Measurements from ENCODE around the gene TRAP1. TPM values are rescaled to one million over a fixed set of nuclear protein-coding genes. Genes with fewer than 3 reads are reported as not detected.

TRAP1 gene
- polyA plus RNA-seq, 2 donors: 46.8 to 87.9 TPM

GRCh38 chr16:3687792-3688191 lies 29.5 kb downstream of the TRAP1 start:
- WGBS, 2 donors: 89 to 96% methylated on average over 9 of the region's 9 CpGs

GRCh38 chr16:3687021-3687420 lies 30.3 kb downstream of the TRAP1 start:
- Histone ChIP-seq H3K4me3 (ENCODE audit: low read depth in 1 of 2, low read length in 2 of 2) (no peak overlapping the region), H3K9me3 (ENCODE audit: control insufficient read depth in 2 of 2, insufficient read depth in 1 of 2, low read depth in 1 of 2, low read length in 1 of 2) (no peaks in the 10 kb centered on the region), H3K27ac (ENCODE audit: low read depth in 2 of 2, low read length in 1 of 2) (no peak overlapping the region), H3K4me1 (ENCODE audit: control insufficient read depth in 2 of 2, insufficient read depth in 2 of 2, low read length in 1 of 2) (peaks cover 3% of the 10 kb centered on the region in 2 donors), H3K27me3 (ENCODE audit: control insufficient read depth in 1 of 2, insufficient read depth in 2 of 2, low read length in 2 of 2) (no peaks in the 10 kb centered on the region), H3K36me3 (ENCODE audit: control insufficient read depth in 2 of 2, insufficient read depth in 2 of 2, low read length in 1 of 2) (peaks cover 6 to 15% of the 10 kb centered on the region in 2 donors)
- WGBS, 2 donors: 77 to 87% methylated on average over 7 of the region's 7 CpGs

More at GRCh38 chr16:3687792-3688191, 29.5 kb downstream of the TRAP1 start:
- no peaks in the 10 kb centered on the region for H3K27me3 ChIP-seq (ENCODE audit: control insufficient read depth in 1 of 2, insufficient read depth in 2 of 2, low read length in 2 of 2)
- H3K27ac ChIP-seq (ENCODE audit: low read depth in 2 of 2, low read length in 1 of 2): no peak overlapping the region
- no peaks in the 10 kb centered on the region for H3K9me3 ChIP-seq (ENCODE audit: control insufficient read depth in 2 of 2, insufficient read depth in 1 of 2, low read depth in 1 of 2, low read length in 1 of 2)
- H3K4me1 ChIP-seq (ENCODE audit: control insufficient read depth in 2 of 2, insufficient read depth in 2 of 2, low read length in 1 of 2): peaks cover 3% of the 10 kb centered on the region in 2 donors
- H3K36me3 ChIP-seq (ENCODE audit: control insufficient read depth in 2 of 2, insufficient read depth in 2 of 2, low read length in 1 of 2): peaks cover 6 to 15% of the 10 kb centered on the region in 2 donors
- no peak overlapping the region for H3K4me3 ChIP-seq (ENCODE audit: low read depth in 1 of 2, low read length in 2 of 2)

GRCh38 chr16:3681206-3681605 lies 36.1 kb downstream of the TRAP1 start:
- Histone ChIP-seq H3K27me3 (ENCODE audit: control insufficient read depth in 1 of 2, insufficient read depth in 2 of 2, low read length in 2 of 2) (no peaks in the 10 kb centered on the region), H3K9me3 (ENCODE audit: control insufficient read depth in 2 of 2, insufficient read depth in 1 of 2, low read depth in 1 of 2, low read length in 1 of 2) (no peaks in the 10 kb centered on the region), H3K4me1 (ENCODE audit: control insufficient read depth in 2 of 2, insufficient read depth in 2 of 2, low read length in 1 of 2) (no peaks in the 10 kb centered on the region), H3K27ac (ENCODE audit: low read depth in 2 of 2, low read length in 1 of 2) (no peak overlapping the region), H3K36me3 (ENCODE audit: control insufficient read depth in 2 of 2, insufficient read depth in 2 of 2, low read length in 1 of 2) (peaks cover 12 to 43% of the 10 kb centered on the region in 2 donors), H3K4me3 (ENCODE audit: low read depth in 1 of 2, low read length in 2 of 2) (no peak overlapping the region)
- 76 to 90% methylated on average over 3 of the region's 3 CpGs for WGBS, 2 donors

GRCh38 chr16:3677994-3678393 lies 39.3 kb downstream of the TRAP1 start:
- H3K27me3 ChIP-seq (ENCODE audit: control insufficient read depth in 1 of 2, insufficient read depth in 2 of 2, low read length in 2 of 2): no peaks in the 10 kb centered on the region
- peaks cover 6 to 58% of the 10 kb centered on the region in 2 donors for H3K36me3 ChIP-seq (ENCODE audit: control insufficient read depth in 2 of 2, insufficient read depth in 2 of 2, low read length in 1 of 2)
- no peak overlapping the region for H3K27ac ChIP-seq (ENCODE audit: low read depth in 2 of 2, low read length in 1 of 2)
- H3K4me1 ChIP-seq (ENCODE audit: control insufficient read depth in 2 of 2, insufficient read depth in 2 of 2, low read length in 1 of 2): no peaks in the 10 kb centered on the region
- H3K9me3 ChIP-seq (ENCODE audit: control insufficient read depth in 2 of 2, insufficient read depth in 1 of 2, low read depth in 1 of 2, low read length in 1 of 2): no peaks in the 10 kb centered on the region
- H3K4me3 ChIP-seq (ENCODE audit: low read depth in 1 of 2, low read length in 2 of 2): no peak overlapping the region
- WGBS, 2 donors: 92 to 96% methylated on average over 11 of the region's 11 CpGs

GRCh38 chr16:3675601-3676130 lies 41.7 kb downstream of the TRAP1 start:
- peaks cover 10 to 70% of the 10 kb centered on the region in 2 donors for H3K36me3 ChIP-seq (ENCODE audit: control insufficient read depth in 2 of 2, insufficient read depth in 2 of 2, low read length in 1 of 2)
- no peak overlapping the region for H3K27ac ChIP-seq (ENCODE audit: low read depth in 2 of 2, low read length in 1 of 2)
- WGBS, 2 donors: 92% methylated on average over 24 of the region's 24 CpGs
- H3K4me1 ChIP-seq (ENCODE audit: control insufficient read depth in 2 of 2, insufficient read depth in 2 of 2, low read length in 1 of 2): no peaks in the 10 kb centered on the region
- no peaks in the 10 kb centered on the region for H3K27me3 ChIP-seq (ENCODE audit: control insufficient read depth in 1 of 2, insufficient read depth in 2 of 2, low read length in 2 of 2)
- no peak overlapping the region for H3K4me3 ChIP-seq (ENCODE audit: low read depth in 1 of 2, low read length in 2 of 2)
- H3K9me3 ChIP-seq (ENCODE audit: control insufficient read depth in 2 of 2, insufficient read depth in 1 of 2, low read depth in 1 of 2, low read length in 1 of 2): no peaks in the 10 kb centered on the region

- Histone ChIP-seq H3K4me1 (ENCODE audit: control insufficient read depth in 2 of 2, insufficient read depth in 2 of 2, low read length in 1 of 2) (no peaks in the 10 kb centered on the region), H3K36me3 (ENCODE audit: control insufficient read depth in 2 of 2, insufficient read depth in 2 of 2, low read length in 1 of 2) (peaks cover 8 to 66% of the 10 kb centered on the region in 2 donors), H3K9me3 (ENCODE audit: control insufficient read depth in 2 of 2, insufficient read depth in 1 of 2, low read depth in 1 of 2, low read length in 1 of 2) (no peaks in the 10 kb centered on the region), H3K27me3 (ENCODE audit: control insufficient read depth in 1 of 2, insufficient read depth in 2 of 2, low read length in 2 of 2) (no peaks in the 10 kb centered on the region), H3K27ac (ENCODE audit: low read depth in 2 of 2, low read length in 1 of 2) (no peak overlapping the region), H3K4me3 (ENCODE audit: low read depth in 1 of 2, low read length in 2 of 2) (no peak overlapping the region)
- WGBS, 2 donors: 93 to 94% methylated on average over 34 of the region's 34 CpGs
These were observed 42.6 kb downstream of the TRAP1 start for GRCh38 chr16:3674513-3675295.

- no peak overlapping the region for H3K27ac ChIP-seq (ENCODE audit: low read depth in 2 of 2, low read length in 1 of 2)
- no peaks in the 10 kb centered on the region for H3K4me1 ChIP-seq (ENCODE audit: control insufficient read depth in 2 of 2, insufficient read depth in 2 of 2, low read length in 1 of 2)
- H3K36me3 ChIP-seq (ENCODE audit: control insufficient read depth in 2 of 2, insufficient read depth in 2 of 2, low read length in 1 of 2): peaks cover 4 to 65% of the 10 kb centered on the region in 2 donors
- H3K4me3 ChIP-seq (ENCODE audit: low read depth in 1 of 2, low read length in 2 of 2): no peak overlapping the region
- WGBS, 2 donors: 87 to 94% methylated on average over 13 of the region's 13 CpGs
- H3K9me3 ChIP-seq (ENCODE audit: control insufficient read depth in 2 of 2, insufficient read depth in 1 of 2, low read depth in 1 of 2, low read length in 1 of 2): no peaks in the 10 kb centered on the region
- H3K27me3 ChIP-seq (ENCODE audit: control insufficient read depth in 1 of 2, insufficient read depth in 2 of 2, low read length in 2 of 2): no peaks in the 10 kb centered on the region
These were observed 43.5 kb downstream of the TRAP1 start for GRCh38 chr16:3673676-3674377.

GRCh38 chr16:3673201-3673600 lies 44.1 kb downstream of the TRAP1 start:
- H3K36me3 ChIP-seq (ENCODE audit: control insufficient read depth in 2 of 2, insufficient read depth in 2 of 2, low read length in 1 of 2): peaks cover 4 to 65% of the 10 kb centered on the region in 2 donors
- no peak overlapping the region for H3K27ac ChIP-seq (ENCODE audit: low read depth in 2 of 2, low read length in 1 of 2)
- H3K9me3 ChIP-seq (ENCODE audit: control insufficient read depth in 2 of 2, insufficient read depth in 1 of 2, low read depth in 1 of 2, low read length in 1 of 2): no peaks in the 10 kb centered on the region
- 95 to 96% methylated on average over 18 of the region's 18 CpGs for WGBS, 2 donors
- no peak overlapping the region for H3K4me3 ChIP-seq (ENCODE audit: low read depth in 1 of 2, low read length in 2 of 2)
- H3K27me3 ChIP-seq (ENCODE audit: control insufficient read depth in 1 of 2, insufficient read depth in 2 of 2, low read length in 2 of 2): no peaks in the 10 kb centered on the region
- no peaks in the 10 kb centered on the region for H3K4me1 ChIP-seq (ENCODE audit: control insufficient read depth in 2 of 2, insufficient read depth in 2 of 2, low read length in 1 of 2)

GRCh38 chr16:3672571-3673041 lies 44.7 kb downstream of the TRAP1 start:
- Histone ChIP-seq H3K36me3 (ENCODE audit: control insufficient read depth in 2 of 2, insufficient read depth in 2 of 2, low read length in 1 of 2) (peaks cover 4 to 59% of the 10 kb centered on the region in 2 donors), H3K9me3 (ENCODE audit: control insufficient read depth in 2 of 2, insufficient read depth in 1 of 2, low read depth in 1 of 2, low read length in 1 of 2) (no peaks in the 10 kb centered on the region), H3K27ac (ENCODE audit: low read depth in 2 of 2, low read length in 1 of 2) (no peak overlapping the region), H3K4me1 (ENCODE audit: control insufficient read depth in 2 of 2, insufficient read depth in 2 of 2, low read length in 1 of 2) (no peaks in the 10 kb centered on the region), H3K27me3 (ENCODE audit: control insufficient read depth in 1 of 2, insufficient read depth in 2 of 2, low read length in 2 of 2) (no peaks in the 10 kb centered on the region), H3K4me3 (ENCODE audit: low read depth in 1 of 2, low read length in 2 of 2) (no peak overlapping the region)
- WGBS, 2 donors: 95 to 97% methylated on average over 26 of the region's 26 CpGs
